ENCODE measurements around the gene CDH23. TPM values are rescaled to one million over a fixed set of nuclear protein-coding genes. Genes with fewer than 3 reads are reported as not detected.
A peak's percentile ranks its signal among the peaks of the same experiment; 100 is the strongest.

CDH23 gene
- total RNA-seq, 6 donors from 2014 or later, result 4.7 to 29.3 (median 10.4) TPM

GRCh38 chr10:71608819-71609768 is 212.4 kb downstream of the CDH23 start:
- no peaks in the 10 kb centered on the region for H3K27me3 ChIP-seq
- no peak overlapping the region for H3K27ac ChIP-seq
- peak in 1 of 2 donors; percentile 76 for ATAC-seq (ENCODE audit: low FRiP score in 2 of 2)
- no peaks in the 10 kb centered on the region for H3K9me3 ChIP-seq
- no peak for TF ChIP-seq POLR2AphosphoS5 (IDR thresholded peaks at IDR 0.05)
- TF ChIP-seq CTCF (IDR thresholded peaks at IDR 0.05), result peak; percentile 52 to 69 (median 67)
- no peak for TF ChIP-seq POLR2A (IDR thresholded peaks at IDR 0.05)
- H3K36me3 ChIP-seq, result no peaks in the 10 kb centered on the region
- no peak overlapping the region for H3K4me3 ChIP-seq
- DNase-seq, result peak in 1 of 2 donors; percentile 78
- H3K4me1 ChIP-seq, result peaks cover 7 to 18% (median 13%) of the 10 kb centered on the region in 4 donors
- 55 to 58% methylated on average over 20 of the region's 20 CpGs for WGBS, 2 donors

- no peak for TF ChIP-seq POLR2AphosphoS5 (IDR thresholded peaks at IDR 0.05)
- no peak for TF ChIP-seq EP300 (IDR thresholded peaks at IDR 0.05)
- no peak for TF ChIP-seq POLR2A (IDR thresholded peaks at IDR 0.05)
- no peak for TF ChIP-seq CTCF (IDR thresholded peaks at IDR 0.05)
- no peaks in the 10 kb centered on the region for H3K36me3 ChIP-seq
- no peak overlapping the region for H3K27ac ChIP-seq
- no peaks in the 10 kb centered on the region for H3K9me3 ChIP-seq
- no peak for DNase-seq
- ATAC-seq (ENCODE audit: low FRiP score in 2 of 2), result no peak
- 31 to 38% methylated on average over 3 of the region's 3 CpGs for WGBS, 2 donors
- no peak overlapping the region for H3K4me3 ChIP-seq
- no peaks in the 10 kb centered on the region for H3K27me3 ChIP-seq
- peaks cover 7 to 14% (median 13%) of the 10 kb centered on the region in 4 donors for H3K4me1 ChIP-seq
Observed at GRCh38 chr10:71610651-71611050, 213.9 kb downstream of the CDH23 start.

- H3K36me3 ChIP-seq, result no peaks in the 10 kb centered on the region
- no peak overlapping the region for H3K4me3 ChIP-seq
- H3K27me3 ChIP-seq, result no peaks in the 10 kb centered on the region
- H3K27ac ChIP-seq, result no peak overlapping the region
- no peak for DNase-seq
- no peak for ATAC-seq (ENCODE audit: low FRiP score in 2 of 2)
- no peak for TF ChIP-seq CTCF (IDR thresholded peaks at IDR 0.05)
- H3K9me3 ChIP-seq, result no peaks in the 10 kb centered on the region
- H3K4me1 ChIP-seq, result peaks cover 7 to 14% (median 13%) of the 10 kb centered on the region in 4 donors
- WGBS, 2 donors, result 70 to 91% methylated on average over 5 of the region's 5 CpGs
Observed at GRCh38 chr10:71611131-71611530, 214.4 kb downstream of the CDH23 start.

- 82 to 87% methylated on average over 12 of the region's 12 CpGs for WGBS, 2 donors
- Histone ChIP-seq H3K27me3 (no peaks in the 10 kb centered on the region), H3K4me1 (peaks cover 7 to 14% (median 13%) of the 10 kb centered on the region in 4 donors), H3K27ac (no peak overlapping the region), H3K9me3 (no peaks in the 10 kb centered on the region), H3K36me3 (no peaks in the 10 kb centered on the region), H3K4me3 (no peak overlapping the region)
- ATAC-seq (ENCODE audit: low FRiP score in 2 of 2) (no peak), DNase-seq (no peak)
- TF ChIP-seq EP300 (IDR thresholded peaks at IDR 0.05) (no peak), POLR2A (IDR thresholded peaks at IDR 0.05) (no peak), POLR2AphosphoS5 (IDR thresholded peaks at IDR 0.05) (no peak), CTCF (IDR thresholded peaks at IDR 0.05) (no peak)
Observed at GRCh38 chr10:71611709-71612422, 215.1 kb downstream of the CDH23 start.

Measured in upper lobe of left lung (tissue), 6 donors.